Measurements from ENCODE around the gene CUTC. TPM values are rescaled to one million over a fixed set of nuclear protein-coding genes. Genes with fewer than 3 reads are reported as not detected.
A peak's percentile ranks its signal among the peaks of the same experiment; 100 is the strongest.

Gene CUTC
- polyA plus RNA-seq, 1 experiment = 10.7 TPM

DNA sequence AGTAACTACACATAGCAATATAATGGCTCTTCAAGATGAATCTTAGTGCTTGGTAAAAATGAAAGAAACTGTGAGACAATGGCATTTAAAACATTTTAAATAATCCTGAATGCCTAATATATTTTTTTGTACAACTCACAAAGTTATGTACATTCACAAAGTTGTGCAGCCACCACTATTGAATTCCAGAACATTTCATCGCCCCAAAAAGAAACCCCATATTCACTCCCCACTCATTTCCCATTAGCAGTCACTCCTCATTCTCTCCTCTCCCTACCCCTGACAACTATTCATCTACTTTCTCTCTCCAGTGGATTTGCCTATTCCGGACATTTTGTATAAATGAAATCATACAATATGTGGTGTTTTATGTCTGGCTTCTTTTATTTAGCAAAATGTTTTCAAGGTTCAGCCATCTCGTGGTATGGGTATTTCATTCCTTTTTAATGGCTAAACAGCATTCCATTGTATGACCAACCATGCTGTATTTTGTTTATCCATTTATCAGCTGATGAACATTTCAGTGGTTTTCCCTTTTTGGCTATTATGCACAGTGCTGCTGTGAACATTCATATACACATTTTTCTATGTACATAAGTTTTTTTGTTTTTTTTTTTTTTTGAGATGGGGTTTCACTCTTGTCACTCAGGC is 38.0 kb upstream of the CUTC start:
- ChIA-PET POLR2A (interaction anchor here (0.7 kb wide), 2 partner anchors 37 to 71 kb away, joined by 3 to 12 read pairs; no protein-coding TSS in a partner anchor), CTCF (no interaction called here)
- H3K36me3 ChIP-seq (ENCODE audit: control insufficient read depth, insufficient read depth, low read length) = peaks cover 18% of the 10 kb centered on the region
- H3K27me3 ChIP-seq (ENCODE audit: control insufficient read depth, insufficient read depth, low read length) = no peaks in the 10 kb centered on the region
- no peak overlapping the region for H3K4me3 ChIP-seq (ENCODE audit: low read depth, low read length)
- DNase-seq (ENCODE audit: low read depth) = peak; percentile 91
- TF ChIP-seq, protein P1, sequence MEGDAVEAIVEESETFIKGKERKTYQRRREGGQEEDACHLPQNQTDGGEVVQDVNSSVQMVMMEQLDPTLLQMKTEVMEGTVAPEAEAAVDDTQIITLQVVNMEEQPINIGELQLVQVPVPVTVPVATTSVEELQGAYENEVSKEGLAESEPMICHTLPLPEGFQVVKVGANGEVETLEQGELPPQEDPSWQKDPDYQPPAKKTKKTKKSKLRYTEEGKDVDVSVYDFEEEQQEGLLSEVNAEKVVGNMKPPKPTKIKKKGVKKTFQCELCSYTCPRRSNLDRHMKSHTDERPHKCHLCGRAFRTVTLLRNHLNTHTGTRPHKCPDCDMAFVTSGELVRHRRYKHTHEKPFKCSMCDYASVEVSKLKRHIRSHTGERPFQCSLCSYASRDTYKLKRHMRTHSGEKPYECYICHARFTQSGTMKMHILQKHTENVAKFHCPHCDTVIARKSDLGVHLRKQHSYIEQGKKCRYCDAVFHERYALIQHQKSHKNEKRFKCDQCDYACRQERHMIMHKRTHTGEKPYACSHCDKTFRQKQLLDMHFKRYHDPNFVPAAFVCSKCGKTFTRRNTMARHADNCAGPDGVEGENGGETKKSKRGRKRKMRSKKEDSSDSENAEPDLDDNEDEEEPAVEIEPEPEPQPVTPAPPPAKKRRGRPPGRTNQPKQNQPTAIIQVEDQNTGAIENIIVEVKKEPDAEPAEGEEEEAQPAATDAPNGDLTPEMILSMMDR (IDR thresholded peaks at IDR 0.05; ENCODE audit: insufficient read depth, low read depth, low read length) = no peak

DNA sequence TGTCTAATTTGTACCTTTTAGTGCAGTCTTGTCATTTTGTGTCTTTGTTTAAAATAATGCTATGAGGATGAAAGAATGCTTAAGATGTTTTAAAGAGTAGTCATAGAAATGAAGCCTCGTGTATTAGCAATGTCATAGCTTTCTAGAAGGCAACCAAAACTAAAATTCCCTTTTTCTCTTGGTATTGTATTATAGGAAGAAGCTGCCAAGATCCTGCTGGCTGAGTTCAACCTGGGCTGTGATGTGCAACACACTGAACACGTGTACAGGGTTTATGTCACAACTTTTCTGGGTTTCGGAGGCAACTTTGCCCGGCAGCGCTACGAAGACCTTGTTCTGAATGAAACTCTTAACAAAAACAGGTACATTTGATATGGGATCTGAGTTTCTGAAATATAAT is 36.3 kb upstream of the CUTC start:
- CTCF ChIA-PET = no interaction called here
- Histone ChIP-seq H3K4me3 (ENCODE audit: low read depth, low read length) (no peak overlapping the region), H3K27me3 (ENCODE audit: control insufficient read depth, insufficient read depth, low read length) (no peaks in the 10 kb centered on the region), H3K36me3 (ENCODE audit: control insufficient read depth, insufficient read depth, low read length) (peaks cover 21% of the 10 kb centered on the region)
- POLR2A ChIA-PET = interaction anchor here (0.6 kb wide), 1 partner anchor 14 kb away, joined by 3 read pairs; no protein-coding TSS in a partner anchor
- TF ChIP-seq, protein P1 (IDR thresholded peaks at IDR 0.05; ENCODE audit: insufficient read depth, low read depth, low read length) = no peak
- DNase-seq (ENCODE audit: low read depth) = no peak

GRCh38 chr10:99698504-99699080 is 33.4 kb upstream of the CUTC start:
- Histone ChIP-seq H3K36me3 (ENCODE audit: control insufficient read depth, insufficient read depth, low read length) (peaks cover 15% of the 10 kb centered on the region), H3K4me3 (ENCODE audit: low read depth, low read length) (no peak overlapping the region), H3K27me3 (ENCODE audit: control insufficient read depth, insufficient read depth, low read length) (no peaks in the 10 kb centered on the region)
- ChIA-PET CTCF (interaction anchor here (1.6 kb wide), 1 partner anchor 13 kb away, joined by 3 read pairs; no protein-coding TSS in a partner anchor), POLR2A (no interaction called here)
- no peak for DNase-seq (ENCODE audit: low read depth)
- TF ChIP-seq, protein P1 (IDR thresholded peaks at IDR 0.05; ENCODE audit: insufficient read depth, low read depth, low read length) = no peak

GRCh38 chr10:99700649-99701048 is 31.4 kb upstream of the CUTC start:
- Histone ChIP-seq H3K4me3 (ENCODE audit: low read depth, low read length) (no peak overlapping the region), H3K36me3 (ENCODE audit: control insufficient read depth, insufficient read depth, low read length) (peaks cover 19% of the 10 kb centered on the region), H3K27me3 (ENCODE audit: control insufficient read depth, insufficient read depth, low read length) (no peaks in the 10 kb centered on the region)
- TF ChIP-seq, protein P1 (IDR thresholded peaks at IDR 0.05; ENCODE audit: insufficient read depth, low read depth, low read length) = no peak
- no peak for DNase-seq (ENCODE audit: low read depth)
- POLR2A ChIA-PET = no interaction called here
- CTCF ChIA-PET = no interaction called here

DNA sequence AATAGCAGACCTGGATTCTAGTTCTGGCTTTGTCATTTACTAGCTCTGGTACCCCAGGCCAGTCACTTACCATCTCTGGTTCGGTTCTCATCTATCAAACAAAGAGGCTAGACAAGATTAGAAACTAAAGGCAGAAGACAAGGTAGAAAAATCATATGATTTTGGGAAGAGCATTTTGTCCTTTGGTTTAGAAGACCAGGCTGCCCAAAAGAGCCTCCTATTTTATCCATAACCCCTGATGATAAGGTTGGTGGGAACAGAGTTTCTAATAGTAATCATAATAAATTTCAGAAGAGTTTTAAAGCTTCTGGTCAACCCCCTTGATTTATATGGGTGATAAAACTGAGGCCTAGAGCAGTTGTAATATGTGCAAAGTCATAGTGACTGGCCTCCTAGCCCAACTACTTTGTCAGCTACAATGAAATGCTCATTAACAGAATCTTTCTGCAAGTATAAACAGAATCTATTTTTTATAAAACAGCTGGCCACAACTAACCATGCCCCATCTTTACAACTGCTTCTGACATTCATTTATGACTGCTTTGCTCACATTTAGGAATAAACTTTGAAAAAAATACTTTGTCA is 23.5 kb upstream of the CUTC start:
- H3K36me3 ChIP-seq (ENCODE audit: control insufficient read depth, insufficient read depth, low read length) = peaks cover 8% of the 10 kb centered on the region
- H3K4me3 ChIP-seq (ENCODE audit: low read depth, low read length) = no peak overlapping the region
- no peaks in the 10 kb centered on the region for H3K27me3 ChIP-seq (ENCODE audit: control insufficient read depth, insufficient read depth, low read length)
- TF ChIP-seq, protein P1 (IDR thresholded peaks at IDR 0.05; ENCODE audit: insufficient read depth, low read depth, low read length) = no peak
- CTCF ChIA-PET = interaction anchor here (0.7 to 10.6 kb wide), 5 partner anchors 79 to 272 kb away, joined by 3 to 133 read pairs (median 3); no protein-coding TSS in a partner anchor
- POLR2A ChIA-PET = no interaction called here
- peak; percentile 81 for DNase-seq (ENCODE audit: low read depth)
